SKM-1 treated with dmso at 0.1 percent for 144 hours (cell line): ENCODE data around the gene CD8A.
"Not testable (repeated sequence)": the region's sequence is repeated elsewhere in the genome, so short reads cannot be mapped to it uniquely, and the experiment has no call there.

Experiments used
- DNase-seq: peaks from one replicate; lab custom pipeline; 2025; ENCODE audit not compliant: unreplicated experiment; lab: John Stamatoyannopoulos, UW

CD8A gene

DNA sequence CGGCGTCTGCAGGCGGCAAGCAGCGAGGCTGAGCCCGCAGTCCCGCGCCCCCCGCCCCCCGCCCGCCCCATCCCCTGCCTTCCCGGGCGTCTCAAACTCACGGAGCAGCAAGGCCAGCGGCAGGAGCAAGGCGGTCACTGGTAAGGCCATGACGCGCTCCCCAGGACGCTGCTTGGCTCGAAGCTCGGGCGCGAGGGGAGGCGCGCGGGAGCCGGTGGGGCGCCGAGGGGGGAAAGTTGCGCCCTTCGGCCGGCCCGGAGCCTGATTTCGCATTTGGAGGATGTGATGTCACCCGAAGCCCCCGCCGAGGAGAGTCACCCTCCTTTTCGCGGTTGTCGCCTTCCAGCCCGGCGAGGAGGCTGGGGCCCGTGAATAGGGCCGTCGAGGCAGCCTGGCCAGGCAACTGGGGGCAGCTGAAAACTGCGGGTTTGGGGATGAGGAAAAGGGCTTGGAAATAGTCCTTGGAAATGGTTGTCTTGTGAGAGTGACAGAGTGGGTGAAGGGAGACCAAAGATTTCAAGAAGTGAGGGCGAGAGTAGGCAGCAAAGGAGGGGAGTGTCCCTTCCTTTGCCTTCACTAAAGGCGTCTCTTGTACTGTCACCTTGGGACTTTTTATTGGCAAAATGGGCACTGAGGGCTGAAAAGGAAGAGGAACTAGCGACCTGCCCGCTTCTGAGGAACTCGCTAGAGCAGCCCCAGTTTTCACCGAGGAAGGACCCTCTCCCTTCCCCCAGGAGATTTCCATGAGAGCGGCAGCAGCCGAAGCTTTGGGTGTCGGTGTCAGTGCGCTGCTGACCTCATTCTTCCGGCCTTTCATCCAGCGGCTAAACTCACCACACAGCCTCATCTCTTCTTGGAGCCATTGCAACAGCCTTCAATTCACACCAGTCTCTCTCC is at the start of gene CD8A:
Gene CD8A, minus strand, starts transcription at position 238 of the 897 bp plus-strand sequence. Its CDS starts 88 bp downstream, at position 150.
- DNase-seq = no peak

DNA sequence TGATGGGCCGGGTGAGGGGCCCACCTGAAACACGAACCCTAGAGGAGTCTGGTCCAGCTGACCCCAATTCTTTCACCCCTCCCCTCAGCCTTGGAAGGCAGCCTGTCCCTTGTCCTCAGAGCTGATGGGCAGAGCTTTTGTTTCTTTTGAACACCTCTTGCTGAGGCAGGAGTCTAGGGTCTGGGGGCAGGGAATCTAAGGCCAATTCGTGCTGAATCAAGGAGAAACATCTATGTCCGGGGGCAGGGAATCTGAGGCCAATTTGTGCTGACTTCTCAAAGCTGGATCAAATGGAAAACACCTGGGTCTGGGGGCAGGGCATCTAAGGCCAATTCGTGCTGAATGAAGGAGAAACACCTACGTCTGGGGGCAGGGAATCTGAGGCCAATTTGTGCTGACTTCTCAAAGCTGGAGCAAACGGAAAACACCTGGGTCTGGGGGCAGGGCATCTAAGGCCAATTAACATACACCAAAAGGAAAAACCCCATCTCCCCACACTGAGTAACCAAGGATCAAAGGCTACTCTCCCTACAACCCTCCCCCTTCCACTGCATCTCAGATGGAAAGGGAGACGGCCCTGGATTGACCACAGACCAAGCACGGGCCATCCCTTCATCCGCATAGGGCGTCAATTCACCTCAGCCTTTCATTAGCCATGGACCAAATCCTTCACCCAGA is 49.3 kb upstream of the CD8A start:
- not testable (repeated sequence) for DNase-seq

DNA sequence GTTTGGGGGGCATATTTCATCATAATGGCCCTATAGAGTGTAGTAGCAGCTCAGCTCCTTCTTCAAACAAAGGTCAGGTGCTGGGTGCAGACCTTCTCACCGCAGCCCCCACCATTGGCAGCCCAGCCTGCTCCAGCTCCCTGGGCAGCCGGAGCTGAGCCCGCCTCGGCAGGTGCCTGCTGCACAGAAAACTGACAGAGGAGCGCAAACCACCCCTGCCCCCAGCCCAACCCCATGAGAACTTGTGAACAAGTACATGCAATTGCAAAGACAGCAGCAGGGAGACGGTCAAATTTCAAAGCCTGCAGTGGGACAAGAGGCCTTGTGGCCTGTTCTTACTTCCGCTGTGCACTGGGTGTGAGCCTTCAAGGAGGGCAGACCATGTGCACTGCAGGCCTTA is 48.7 kb upstream of the CD8A start:
- DNase-seq = not testable (repeated sequence)

DNA sequence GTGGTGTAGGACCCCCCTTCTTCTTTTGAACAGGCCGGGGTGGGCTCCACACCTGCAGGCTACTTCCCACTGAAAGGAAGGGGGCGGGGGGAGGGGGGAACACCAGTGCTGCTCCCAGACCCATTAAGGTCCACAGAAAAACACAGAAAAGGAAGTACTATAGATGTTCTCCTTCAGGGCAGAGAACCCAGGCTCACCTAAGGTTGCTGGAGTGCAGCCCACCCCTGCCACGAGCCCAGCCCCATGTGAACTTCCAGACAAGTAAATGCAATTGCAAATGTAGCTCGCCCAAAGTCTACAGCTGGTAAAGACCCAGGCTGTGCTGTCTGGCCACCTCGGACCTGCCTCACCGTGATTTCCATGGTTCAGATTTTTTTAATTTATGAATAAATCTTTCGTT is 47.0 kb upstream of the CD8A start:
- peak; percentile 3 for DNase-seq

DNA sequence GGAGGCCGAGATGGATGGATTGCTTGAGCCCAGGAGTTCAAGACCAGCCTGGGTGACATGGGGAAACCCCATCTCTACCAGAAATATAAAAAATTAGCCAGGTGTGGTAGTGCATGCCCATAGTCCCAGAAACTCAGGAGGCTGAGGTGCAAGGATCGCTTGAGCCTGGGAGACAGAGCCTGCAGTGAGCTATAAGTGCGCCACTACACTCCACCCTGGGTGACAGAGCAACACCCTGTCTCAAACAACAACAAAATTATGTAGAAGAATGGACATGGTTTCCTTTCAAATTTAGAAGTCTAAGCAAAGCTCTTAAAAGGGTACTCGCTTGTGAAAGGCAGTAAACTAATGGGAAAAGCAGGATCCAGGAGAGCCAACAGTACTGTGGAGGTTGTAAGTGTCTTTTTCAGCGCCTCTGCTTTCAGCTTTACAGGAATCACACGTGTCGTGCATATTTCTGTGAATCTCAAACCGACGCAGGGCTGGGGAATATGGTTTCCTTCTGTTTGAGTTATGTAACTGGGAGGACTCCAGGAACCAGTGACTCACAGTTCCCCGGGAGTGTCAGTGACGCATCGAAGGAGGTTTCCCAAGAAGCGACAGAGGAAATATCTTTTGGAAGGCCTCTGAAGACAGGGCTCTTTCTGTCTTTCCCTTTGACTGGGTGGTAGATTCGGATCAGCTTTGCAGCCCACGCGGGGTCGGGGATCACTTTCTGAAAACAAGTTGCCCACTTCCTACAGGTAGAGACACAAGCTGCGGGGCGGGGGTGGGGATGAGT is 46.4 kb upstream of the CD8A start:
- DNase-seq = peak; percentile 65

DNA sequence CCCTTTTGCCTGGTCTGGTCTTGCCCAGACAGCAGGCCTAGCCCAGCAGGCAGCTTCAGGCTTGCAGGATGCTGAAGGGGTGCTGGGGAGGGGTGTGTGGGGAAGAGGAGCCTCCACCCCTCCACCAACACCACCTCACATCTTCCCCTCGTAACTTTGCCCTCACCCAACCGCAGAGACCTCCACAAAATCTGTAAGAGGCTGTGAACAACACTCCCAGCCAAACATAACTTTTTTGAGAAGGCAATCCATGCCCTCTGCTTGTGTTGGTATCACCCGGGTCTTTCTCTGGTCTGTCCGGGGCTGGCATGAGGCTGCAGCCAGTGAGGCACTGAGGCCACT is 44.8 kb upstream of the CD8A start:
- not testable (repeated sequence) for DNase-seq

DNA sequence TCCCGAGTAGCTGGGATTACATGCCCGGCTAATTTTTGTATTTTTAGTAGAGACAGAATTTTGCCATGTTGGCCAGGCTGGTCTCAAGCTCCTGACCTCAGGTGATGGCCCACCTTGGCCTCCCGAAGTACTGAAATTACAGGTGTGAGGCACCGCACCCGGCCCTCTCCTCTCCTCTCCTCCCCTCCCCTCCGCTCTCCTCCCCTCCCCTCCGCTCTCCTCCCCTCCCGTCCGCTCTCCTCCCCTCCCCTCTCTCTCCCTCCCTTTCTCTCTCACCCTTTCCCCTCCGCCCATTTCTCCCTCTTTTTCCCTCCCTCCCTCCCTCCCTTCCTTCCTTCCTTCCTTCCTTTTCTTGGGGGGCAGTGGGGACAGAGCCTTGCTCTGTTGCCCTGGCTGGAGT is 42.6 kb upstream of the CD8A start:
- no peak for DNase-seq

DNA sequence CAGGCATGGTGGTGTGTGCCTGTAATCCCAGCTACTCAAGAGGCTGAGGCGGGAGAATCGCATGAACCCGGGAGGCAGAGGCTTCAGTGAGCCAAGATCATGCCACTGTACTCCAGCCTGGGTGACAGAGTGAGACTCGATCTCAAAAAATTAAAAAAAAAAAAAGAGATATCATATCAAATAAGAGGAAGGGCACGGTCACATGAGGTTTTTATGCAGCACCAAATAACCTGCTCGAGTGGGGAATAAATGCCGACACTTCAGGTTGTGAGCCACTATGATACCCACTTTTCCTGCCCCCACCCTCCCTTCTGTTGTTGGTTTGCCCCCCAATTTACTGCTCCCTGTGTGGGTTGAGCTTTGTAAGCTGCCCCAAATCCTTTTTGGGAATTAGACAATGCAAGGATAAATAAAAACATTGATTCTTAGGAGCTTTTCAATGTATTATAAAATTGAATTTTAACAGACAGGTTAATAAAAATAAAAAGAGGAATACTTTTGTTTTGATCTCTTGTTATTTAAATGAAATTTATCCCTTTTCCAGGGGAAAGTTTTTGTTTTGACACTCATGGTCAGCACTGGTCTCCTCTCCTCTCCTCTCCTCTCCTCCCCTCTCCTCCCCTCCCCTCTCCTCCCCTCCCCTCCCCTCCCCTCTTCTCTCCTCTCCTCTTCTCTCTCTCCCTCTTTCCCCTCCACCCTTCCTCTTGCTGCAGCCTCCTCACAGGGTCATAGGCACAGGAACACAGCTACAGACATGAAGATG is 41.8 kb upstream of the CD8A start:
- no peak for DNase-seq

DNA sequence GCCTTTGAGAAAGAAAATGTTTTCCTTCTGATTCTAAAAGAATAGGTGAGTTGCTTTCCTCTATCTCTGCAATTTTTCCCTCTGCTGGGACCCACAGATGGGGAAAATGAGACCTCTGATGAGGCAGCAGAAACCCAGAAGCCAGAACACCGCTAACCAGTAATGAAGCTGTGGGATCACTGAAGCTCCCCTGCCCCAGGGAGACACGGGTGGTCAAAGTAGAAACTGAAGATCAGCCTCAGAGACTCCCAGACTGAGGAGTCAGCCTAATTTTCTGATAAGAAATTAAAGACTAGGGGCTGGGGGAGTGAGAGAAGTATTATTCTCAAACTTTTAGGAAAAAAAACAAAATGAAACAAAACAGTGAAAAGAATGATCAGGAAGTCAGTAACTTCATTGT is 40.8 kb upstream of the CD8A start:
- DNase-seq = no peak

DNA sequence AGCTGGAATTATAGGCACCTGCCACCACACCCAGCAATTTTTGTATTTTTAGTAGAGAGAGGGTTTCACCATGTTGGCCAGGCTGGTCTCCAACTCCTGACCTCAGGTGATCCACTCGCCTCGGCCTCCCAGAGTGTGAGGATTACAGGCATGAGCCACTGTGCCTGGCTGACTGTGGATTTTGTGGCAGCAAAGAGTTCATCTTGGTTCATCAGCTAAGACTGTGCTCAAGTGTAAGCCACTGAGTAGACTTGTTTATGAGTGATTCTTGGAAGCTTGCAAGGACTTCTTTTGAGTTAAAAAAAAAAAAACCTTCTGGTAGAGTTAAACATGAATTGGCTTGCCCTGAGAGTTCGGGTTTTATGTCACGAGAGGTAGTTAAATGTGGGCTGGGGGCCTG is 36.2 kb upstream of the CD8A start:
- no peak for DNase-seq

DNA sequence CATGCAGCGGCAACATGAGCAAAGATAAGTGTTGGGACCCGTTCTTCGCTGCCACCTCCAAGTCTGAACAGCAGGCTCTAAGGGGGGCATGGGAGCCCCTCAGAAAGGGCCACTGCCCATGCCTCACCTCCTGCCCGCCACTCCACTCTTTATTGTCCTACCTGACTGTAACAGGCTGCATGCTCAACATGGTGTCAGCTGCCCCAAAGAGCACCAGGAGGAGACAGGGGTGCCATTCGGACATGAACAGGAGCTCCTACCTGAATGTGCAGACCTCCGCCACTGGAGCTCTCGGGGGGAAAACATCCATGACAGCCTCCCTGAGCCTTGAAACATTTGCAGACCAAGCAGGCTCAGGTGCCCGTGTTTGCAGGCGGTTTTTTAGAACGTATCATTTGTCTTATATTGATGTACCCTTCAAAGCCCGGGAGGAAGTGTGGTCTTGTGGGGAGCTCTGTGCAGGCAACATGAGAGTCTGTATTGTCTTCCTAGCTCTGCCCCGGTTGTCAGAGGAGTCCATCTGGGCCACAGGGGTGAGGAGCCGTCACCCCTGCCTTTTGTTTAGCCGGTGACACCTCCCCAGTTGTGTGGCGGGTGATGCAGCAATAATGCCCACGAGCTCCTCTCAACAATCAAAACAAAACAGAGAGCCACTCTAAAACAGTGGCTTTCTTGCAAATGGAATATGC is 35.1 kb upstream of the CD8A start:
- no peak for DNase-seq

DNA sequence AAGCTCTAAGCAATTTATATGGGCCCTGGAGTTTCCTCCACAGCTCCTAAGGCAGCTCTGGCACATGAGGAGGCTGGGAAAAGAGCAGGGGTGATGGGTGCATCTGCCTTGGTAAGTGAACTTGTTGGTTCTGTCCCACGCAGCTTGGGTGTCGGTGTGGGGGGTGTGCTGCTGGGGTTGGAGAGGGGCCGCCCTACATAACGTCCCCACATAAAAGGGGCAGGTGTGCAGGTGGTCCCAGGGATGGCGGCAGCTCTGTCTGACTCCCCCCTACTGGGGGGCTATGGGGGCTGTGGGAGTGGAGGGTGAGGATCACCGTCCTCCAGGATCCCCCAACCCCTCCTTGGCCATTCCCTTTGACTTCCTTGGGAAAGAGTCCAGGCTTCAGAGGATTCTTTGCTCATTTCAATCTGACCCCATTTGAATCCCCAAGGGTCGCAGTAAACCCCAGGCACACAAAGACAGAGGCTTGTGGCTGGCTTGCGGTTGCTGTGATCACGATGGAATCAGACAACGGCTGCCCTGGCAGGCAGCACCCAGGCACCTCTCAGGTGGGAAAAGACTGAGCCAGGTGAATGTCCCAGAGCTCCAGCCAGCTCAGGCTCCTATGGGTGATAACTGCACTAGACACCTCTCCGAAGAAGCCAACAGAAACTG is 34.5 kb upstream of the CD8A start:
- no peak for DNase-seq

DNA sequence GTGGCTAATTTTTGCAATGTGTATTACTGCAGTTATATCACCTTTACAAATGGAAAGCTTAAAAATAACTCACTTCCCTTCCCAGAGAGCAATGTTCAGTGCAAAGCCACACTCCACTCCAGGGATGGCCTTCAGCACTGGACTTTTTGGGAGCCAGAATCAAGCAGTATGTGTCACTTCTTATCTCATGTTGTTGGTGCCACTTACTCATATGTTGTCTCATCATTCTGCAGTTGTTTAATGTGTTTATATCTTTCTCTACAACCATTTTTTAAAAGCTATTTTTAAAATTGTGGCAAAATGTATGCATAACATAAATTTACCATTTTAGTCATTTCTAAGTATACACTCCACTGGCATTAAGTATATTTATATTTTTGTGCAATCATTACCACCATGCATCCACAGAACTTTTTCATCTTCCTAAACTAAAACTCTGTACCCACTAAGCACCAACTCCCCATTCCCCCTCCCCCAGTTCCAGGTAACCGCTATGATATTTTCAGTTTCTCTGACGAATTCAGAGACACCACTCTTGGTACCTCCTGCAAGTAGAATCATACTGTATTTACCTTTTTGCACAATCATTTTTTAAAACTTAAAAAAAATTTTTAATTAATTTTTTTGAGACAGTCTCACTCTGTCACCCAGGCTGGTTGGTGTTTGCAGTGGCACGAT is 32.1 kb upstream of the CD8A start:
- no peak for DNase-seq

DNA sequence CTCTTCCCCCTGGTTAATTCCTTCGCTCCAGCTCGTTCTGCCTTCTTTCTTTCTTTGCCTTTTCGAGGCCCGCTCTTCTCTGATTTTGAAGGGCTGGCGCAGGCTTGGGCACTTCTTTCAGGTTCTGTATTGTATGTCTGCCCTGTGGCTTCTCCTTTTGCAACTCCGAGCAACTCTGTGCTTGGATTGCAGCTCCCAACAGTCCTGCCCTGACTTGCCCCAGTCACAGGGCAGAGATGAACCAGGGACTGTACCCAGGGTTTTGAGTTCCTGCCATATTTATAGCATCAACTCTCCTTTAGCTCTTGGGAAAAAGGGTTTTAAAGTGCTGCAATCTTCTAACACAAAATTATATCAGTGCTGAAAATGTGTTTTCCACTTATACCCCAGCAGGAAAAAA is 31.1 kb upstream of the CD8A start:
- no peak for DNase-seq

DNA sequence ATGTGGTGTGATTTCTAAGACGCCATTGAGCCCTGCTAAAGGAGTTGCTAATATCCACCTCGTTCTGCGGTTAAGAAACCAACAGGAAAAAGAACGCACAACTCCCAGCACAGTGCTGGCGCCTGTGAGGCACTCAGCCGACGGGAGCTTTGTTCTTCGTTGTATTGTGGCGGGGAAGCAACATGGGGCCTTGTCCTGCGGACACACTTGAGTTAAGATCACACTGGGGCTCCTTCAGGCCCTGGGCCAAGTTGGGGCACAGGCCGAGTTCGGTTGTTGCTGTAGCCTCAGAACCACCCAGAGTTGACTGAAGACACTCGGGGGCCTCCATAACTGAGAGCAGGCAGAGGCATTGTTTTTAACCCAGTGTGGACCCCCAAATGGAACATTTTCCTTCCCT is 30.6 kb upstream of the CD8A start:
- DNase-seq = no peak

DNA sequence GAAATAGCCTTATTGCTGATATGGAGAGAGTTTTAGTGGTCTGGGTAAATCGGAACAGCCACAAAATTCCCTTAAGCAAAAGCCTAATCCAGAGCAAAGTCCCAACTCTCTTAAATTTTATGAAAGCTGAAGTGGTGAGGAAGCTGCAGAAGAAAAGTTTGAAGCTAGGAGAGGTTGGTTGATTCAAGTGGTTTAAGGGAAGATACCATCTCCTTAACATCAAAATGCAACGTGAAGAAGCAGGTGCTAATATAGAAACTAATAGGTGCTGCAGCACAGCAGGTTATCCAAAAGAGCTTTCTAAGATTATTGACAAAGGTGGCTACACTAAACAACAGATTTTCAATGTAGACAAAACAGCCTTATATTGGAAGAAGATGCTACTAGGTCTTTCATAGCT is 28.2 kb upstream of the CD8A start:
- DNase-seq = no peak

DNA sequence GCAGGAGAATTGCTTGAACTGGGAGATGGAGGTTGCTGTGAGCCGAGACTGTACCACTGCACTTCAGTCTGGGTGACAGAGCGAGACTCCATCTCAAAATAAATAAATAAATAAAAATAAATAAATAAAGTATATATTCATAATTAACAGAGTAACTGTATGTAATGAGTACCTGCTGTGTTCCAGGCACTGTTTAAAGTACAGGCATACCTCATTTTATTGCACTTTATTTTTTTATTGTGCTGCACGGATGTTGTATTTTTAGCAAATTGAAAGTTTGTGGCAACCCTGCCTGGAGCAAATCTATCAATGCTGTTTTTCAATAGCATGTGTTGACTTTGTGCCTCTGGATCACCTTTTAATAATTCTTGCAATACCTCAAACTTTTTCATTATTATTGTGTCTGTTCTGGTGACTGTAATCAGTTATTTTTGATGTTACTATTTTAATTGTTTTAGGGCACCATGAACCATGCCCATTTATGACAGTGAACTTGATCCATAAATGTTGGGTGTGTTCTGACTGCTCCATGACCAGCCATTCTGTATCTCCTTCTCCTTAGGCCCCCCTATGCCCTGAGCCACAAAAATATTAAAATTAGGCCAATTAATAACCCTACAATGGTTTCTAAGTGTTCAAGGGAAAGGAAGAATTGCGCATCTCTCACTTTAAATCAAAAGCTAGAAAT is 27.5 kb upstream of the CD8A start:
- no peak for DNase-seq

DNA sequence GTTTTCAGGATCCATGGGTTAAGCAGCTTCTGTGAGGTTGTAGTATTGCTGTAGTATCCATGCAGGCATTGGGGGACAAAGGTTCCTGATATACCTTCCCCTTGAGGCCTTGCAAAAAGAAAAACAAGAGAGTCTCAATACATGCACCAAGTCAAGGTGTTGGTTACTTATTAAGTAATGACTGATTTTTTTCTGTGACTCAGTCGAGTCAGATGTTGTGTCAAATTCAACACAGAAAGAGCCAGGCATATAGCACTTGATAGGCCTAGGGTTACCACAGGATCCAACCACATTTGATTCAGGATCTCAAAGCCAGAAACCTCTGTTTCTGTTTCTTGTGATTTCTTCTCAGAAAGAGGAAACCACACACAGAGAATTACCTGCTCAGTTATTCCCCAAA is 24.9 kb upstream of the CD8A start:
- DNase-seq = no peak
